GM12891 (cell line): ENCODE results near the gene DERL3.

ENCODE experiments used
- PAX5 ChIP-seq: IDR thresholded peaks from 2 replicates; pipeline ENCODE4 v1.6.1; 2011; ENCODE audit warnings: low read length, moderate library complexity, mild to moderate bottlenecking; ENCODE audit not compliant: insufficient read depth, severe bottlenecking
- POLR2A ChIP-seq: IDR thresholded peaks from 2 replicates; pipeline ENCODE4 v1.6.1; 2011; ENCODE audit warnings: low read depth, low read length, control low read depth
- POLR2AphosphoS5 ChIP-seq: IDR thresholded peaks from 2 replicates; pipeline ENCODE4 v1.6.1; 2011; ENCODE audit warnings: low read depth, low read length, control low read depth
- POU2F2 ChIP-seq: IDR thresholded peaks from 2 replicates; pipeline ENCODE4 v1.6.1; 2011; ENCODE audit warnings: low read depth, mild to moderate bottlenecking, control low read depth, low read length, moderate library complexity
- SPI1 ChIP-seq: IDR thresholded peaks from 2 replicates; pipeline ENCODE4 v1.6.1; 2011; ENCODE audit warnings: low read depth, low read length, control low read depth
- TAF1 ChIP-seq: IDR thresholded peaks from 2 replicates; pipeline ENCODE4 v1.6.1; 2011; ENCODE audit warnings: low read depth, low read length, control low read depth

DNA sequence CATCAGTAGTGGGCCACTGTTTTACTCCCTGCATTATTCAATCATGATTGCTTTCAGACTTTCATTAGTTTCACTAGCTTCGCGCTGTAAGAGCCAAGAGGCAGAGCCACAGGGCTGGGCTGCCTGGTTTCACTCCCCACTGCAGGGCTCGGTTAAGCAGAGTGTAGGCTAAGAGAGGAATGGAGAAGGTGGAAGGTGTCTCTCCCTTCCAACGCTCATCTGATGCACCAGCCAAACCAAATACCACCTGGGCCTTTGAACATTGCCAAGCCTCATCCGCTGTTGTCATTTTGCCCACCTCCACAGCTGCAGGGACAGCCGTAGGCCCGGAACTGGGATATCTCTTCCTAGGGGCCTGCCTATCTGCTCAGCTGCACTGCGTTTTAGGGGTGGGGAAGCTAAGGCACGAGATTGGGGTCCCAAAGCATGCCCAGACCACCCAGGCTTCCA is 52.5 kb downstream of the DERL3 start:
- TF ChIP-seq POLR2A (no peak), POLR2AphosphoS5 (no peak), SPI1 (no peak), TAF1 (no peak), PAX5 (no peak), POU2F2 (no peak)
